Stimulated activated naive CD8-positive, alpha-beta T cell treated with anti-CD3 and anti-CD28 coated beads, Interleukin-15, amount 100 ng/mL, for 72 hours (primary cell): ENCODE measurements around the gene SLC4A3.
"Not testable (repeated sequence)": the region's sequence is repeated elsewhere in the genome, so short reads cannot be mapped to it uniquely, and the experiment has no call there.

Experiments used
- ATAC-seq: fragments of 150-1000 bp; cut with Tn5 transposase; 2 replicates; pipeline ENCODE4 v1.10.0; 2021; ENCODE audit warnings: mild to moderate bottlenecking, moderate library complexity
- DNase-seq, 2 donors: peaks; one replicate each; pipeline ENCODE4 v3.0.0; 2021 to 2022
- H3K27ac Mint-ChIP-seq, 2 donors: one replicate each; pipeline ENCODE4 v1.8.0; 2022; ENCODE audit warnings: mild to moderate bottlenecking in 2 of 2, mixed read lengths in 2 of 2, moderate library complexity in 2 of 2
- H3K27me3 Mint-ChIP-seq: one replicate; pipeline ENCODE4 v1.8.0; 2022; ENCODE audit warnings: mixed read lengths
- H3K4me1 Mint-ChIP-seq: one replicate; pipeline ENCODE4 v1.8.0; 2022; ENCODE audit warnings: mild to moderate bottlenecking, mixed read lengths
- H3K4me3 Mint-ChIP-seq, 2 donors: one replicate each; pipeline ENCODE4 v1.8.0; 2022; ENCODE audit warnings: mild to moderate bottlenecking in 2 of 2, mixed read lengths in 2 of 2, moderate library complexity in 1 of 2
- H3K9me3 Mint-ChIP-seq, 2 donors: one replicate each; pipeline ENCODE4 v1.8.0; 2022; ENCODE audit warnings: mixed read lengths in 2 of 2

Gene SLC4A3

DNA sequence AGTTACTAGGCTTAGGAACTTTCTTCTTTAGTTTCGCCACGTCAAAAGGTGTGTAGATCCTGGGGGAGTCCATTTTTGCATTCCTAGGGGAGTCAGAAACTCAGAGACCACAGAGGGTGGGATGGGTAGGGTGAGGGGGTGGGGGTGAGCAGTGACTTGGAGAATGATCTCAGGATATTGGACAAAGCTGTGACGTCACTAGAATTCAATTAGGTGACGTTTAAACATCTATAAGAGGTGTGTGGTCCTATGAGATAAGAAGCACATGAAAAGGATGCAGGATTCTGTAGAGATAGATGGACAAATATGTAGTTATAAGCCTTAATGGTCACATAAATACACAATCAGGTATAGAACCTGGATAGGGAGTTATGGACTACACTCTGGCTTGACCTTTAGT is 21.5 kb downstream of the SLC4A3 start:
- ATAC-seq: no peak
- DNase-seq: no peak
- H3K27me3 Mint-ChIP-seq: peaks cover 46% of the 10 kb centered on the region
- no peak overlapping the region for H3K4me3 Mint-ChIP-seq
- H3K27ac Mint-ChIP-seq: no peak overlapping the region
- no peaks in the 10 kb centered on the region for H3K4me1 Mint-ChIP-seq
- H3K9me3 Mint-ChIP-seq: no peaks in the 10 kb centered on the region

DNA sequence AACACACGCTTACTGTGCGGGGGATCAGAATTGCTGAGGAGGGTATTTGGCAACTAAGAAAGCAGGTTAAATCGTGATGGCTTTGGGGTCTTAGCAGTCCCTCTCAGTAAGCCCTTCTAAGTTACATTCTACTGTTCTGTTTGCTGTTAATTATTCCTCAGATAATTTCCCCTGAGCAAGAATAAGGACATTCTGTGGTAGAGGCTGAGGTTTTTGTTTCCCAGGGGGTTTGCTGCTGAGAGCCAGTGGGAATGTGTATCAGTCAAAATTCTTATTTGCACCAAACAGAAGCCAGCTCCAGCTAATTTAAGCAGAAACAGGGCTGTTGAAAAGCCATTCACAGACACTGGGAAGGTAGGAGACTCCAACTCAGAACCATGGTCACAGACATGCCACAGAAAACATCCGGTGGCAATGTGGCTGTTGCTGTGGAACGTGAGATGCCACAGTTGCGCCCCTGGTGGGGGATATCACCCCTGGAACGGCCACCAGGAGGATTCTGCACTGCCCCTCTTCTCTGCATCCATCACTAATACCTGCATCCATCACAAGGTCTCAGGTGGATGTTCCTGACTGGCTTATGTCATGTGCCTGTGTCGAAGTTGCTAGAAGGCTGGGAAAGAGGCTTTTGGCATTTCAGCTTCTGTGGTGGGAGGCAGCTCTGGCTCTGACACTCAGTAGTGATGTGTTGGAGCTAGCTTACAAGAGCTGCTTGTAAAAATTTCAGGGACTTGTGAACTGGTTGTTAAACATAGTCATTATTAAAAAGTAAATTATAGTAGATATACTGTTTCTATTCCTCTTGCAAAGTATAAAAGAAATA is 23.2 kb downstream of the SLC4A3 start:
- H3K27me3 Mint-ChIP-seq: peaks cover 43% of the 10 kb centered on the region
- H3K4me3 Mint-ChIP-seq: no peak overlapping the region
- no peaks in the 10 kb centered on the region for H3K9me3 Mint-ChIP-seq
- H3K4me1 Mint-ChIP-seq: no peaks in the 10 kb centered on the region
- H3K27ac Mint-ChIP-seq: no peak overlapping the region
- no peak for ATAC-seq
- DNase-seq: no peak

DNA sequence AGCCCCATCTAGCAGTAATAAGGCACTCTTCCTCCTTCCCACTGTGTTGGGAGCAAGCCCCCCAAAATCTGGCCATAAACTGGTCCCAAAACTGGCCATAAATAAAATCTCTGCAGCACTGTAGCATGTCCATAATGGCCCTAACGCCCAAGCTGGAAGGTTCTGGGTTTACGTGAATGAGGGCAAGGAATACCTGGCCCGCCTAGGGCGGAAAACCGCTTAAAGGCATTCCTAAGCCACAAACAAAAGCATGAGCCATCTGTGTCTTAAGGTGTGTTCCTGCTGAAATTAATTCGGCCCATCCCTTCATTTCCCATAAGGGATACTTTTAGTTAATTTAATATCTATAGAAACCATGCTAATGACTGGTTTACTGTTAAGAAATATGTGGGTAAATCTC is 24.2 kb downstream of the SLC4A3 start:
- H3K27me3 Mint-ChIP-seq: peaks cover 44% of the 10 kb centered on the region
- not testable (repeated sequence) for H3K27ac Mint-ChIP-seq

DNA sequence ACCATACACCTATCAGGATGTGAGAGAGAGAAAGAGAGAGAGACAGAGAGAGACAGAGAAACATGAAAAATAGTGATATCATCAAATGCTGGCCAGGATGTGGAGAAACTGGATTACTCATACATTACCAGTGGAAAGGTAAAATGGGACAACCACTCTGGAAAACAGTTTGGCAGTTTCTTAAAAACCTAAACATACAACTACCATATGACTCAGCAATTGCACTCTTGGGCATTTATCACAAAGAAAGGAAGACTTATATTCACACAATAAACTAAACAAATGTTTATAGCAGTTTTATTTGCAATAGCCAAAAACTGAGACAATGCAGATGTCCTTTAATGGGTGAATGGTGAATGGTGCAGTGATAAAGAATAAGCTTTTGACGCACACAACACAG is 29.1 kb downstream of the SLC4A3 start:
- no peaks in the 10 kb centered on the region for H3K4me1 Mint-ChIP-seq
- H3K4me3 Mint-ChIP-seq: no peak overlapping the region
- H3K27me3 Mint-ChIP-seq: peaks cover 57% of the 10 kb centered on the region
- no peak for ATAC-seq
- no peak overlapping the region for H3K27ac Mint-ChIP-seq
- H3K9me3 Mint-ChIP-seq: peaks cover 6 to 13% of the 10 kb centered on the region in 2 donors
- DNase-seq: no peak

More for the DNA sequence above, 24.2 kb downstream of the SLC4A3 start:
- not testable (repeated sequence) for ATAC-seq, H3K4me1 Mint-ChIP-seq, H3K4me3 Mint-ChIP-seq, DNase-seq, H3K9me3 Mint-ChIP-seq

DNA sequence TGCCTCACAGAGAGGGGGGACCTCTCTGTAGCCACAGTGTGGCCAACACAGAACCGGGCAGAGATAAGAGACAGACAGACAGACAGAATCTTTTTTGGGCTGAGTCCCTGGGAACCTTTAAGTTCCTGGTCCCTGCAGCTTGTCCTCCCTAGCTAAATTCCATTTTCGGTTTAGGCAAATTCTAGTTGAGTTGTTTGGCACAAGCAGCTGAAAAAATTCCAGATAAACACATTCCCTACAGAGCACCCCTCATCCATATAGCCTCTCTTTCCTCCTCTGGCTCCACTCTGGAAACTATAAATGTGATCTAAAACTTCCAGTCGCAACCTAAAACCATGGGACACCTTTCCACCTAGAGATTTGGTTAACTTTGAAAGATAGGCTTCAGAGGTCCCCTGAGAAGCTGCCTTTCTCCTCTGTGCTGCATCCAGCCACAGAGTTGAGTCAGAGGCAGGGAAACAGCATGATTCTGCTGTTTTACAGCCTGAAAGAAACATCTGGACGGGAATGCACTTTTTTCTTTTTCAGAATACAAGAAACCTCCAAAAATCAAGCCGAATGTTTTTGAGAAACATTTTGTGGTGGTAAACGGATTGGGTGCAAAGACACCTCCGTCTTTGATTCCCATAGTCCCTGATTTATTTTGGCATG is 30.9 kb downstream of the SLC4A3 start:
- Mint-ChIP-seq H3K27ac (no peak overlapping the region), H3K4me3 (no peak overlapping the region), H3K4me1 (no peaks in the 10 kb centered on the region), H3K9me3 (peaks cover 6 to 16% of the 10 kb centered on the region in 2 donors), H3K27me3 (peaks cover 65% of the 10 kb centered on the region)
- ATAC-seq: no peak
- DNase-seq: no peak

DNA sequence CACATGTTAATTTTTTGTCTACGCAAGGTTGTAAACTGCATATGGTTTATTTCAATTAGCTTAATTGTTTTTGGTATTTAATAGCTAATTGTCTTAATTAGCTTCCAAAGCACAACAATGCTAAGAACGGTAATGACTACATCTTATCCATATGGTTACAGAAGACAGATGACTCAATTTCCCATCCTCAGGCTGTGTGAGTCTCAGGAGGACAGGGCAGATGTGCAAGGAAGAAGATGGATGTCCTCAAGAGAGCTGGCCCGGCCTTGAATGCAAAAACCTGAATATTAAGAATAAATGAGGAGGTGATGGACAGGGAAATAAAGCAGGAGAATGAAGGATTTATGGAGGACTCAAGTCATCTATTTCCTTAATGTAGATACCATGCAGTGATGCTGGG is 31.4 kb downstream of the SLC4A3 start:
- Mint-ChIP-seq H3K27me3 (peaks cover 70% of the 10 kb centered on the region), H3K4me1 (no peaks in the 10 kb centered on the region), H3K9me3 (peaks cover 6 to 16% of the 10 kb centered on the region in 2 donors), H3K27ac (no peak overlapping the region), H3K4me3 (no peak overlapping the region)
- DNase-seq: no peak
- ATAC-seq: no peak

DNA sequence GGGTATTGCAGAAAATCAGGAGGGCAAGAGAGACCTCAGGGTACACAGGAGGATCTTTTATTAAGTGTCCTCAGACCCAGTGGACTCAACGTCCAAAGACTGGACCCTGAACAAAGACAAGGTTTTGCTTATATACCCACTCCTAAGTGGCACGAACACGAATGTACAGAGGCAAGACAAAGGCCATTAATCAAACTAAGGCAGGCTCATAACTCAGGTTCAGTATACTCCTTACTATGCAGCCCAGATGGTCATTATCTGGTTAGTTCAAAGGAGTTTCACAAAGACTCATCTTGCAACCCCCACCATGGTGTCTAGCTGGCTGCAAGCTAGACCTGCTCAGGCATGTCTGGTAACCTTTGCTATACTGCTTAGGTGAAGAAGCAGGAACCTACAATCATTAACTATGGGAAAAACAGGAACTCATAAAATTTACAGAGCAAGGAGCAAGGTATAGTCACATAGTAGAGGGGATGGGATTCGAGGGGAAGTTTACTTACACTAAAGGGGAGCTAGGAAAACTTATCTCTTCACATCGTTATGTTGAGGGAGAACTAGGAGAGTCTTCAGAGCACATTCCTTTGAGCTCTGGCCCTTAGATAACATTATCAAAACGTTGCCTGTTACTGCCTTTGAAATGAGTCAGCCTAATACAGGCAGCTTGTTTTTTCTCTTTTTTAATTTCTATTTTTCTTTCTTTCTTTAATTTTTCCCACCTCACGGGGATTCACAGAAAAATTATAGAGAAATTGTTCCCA is 33.9 kb downstream of the SLC4A3 start:
- Mint-ChIP-seq H3K27me3 (peaks cover 66% of the 10 kb centered on the region), H3K4me3 (no peak overlapping the region), H3K4me1 (no peaks in the 10 kb centered on the region), H3K9me3 (peaks cover 6 to 16% of the 10 kb centered on the region in 2 donors), H3K27ac (no peak overlapping the region)
- no peak for DNase-seq
- no peak for ATAC-seq

DNA sequence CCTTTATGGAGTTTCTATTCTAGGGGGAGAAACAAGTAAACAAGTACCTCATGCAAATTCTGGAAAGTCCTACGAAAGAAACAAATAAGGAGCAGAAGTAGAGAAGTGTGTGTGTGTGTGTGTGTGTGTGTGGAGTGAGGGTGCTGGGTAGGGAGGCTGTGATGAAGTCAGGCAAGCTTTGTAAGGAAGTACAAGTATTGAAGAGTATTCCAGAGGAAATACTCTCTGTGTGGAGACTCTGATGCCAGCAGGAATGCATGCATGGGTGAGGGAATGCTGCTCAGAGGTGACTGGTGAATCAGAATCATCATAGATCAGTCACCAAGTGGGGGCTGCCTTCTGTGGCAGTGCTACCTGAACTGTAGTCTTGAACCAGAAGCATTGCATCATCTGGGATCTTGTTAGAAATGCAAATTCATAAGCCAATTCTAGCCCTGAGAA is 34.5 kb downstream of the SLC4A3 start:
- Mint-ChIP-seq H3K27me3 (peaks cover 60% of the 10 kb centered on the region), H3K4me1 (no peaks in the 10 kb centered on the region), H3K4me3 (no peak overlapping the region), H3K9me3 (peaks cover 6 to 16% of the 10 kb centered on the region in 2 donors), H3K27ac (no peak overlapping the region)
- DNase-seq (no peak), ATAC-seq (no peak)

DNA sequence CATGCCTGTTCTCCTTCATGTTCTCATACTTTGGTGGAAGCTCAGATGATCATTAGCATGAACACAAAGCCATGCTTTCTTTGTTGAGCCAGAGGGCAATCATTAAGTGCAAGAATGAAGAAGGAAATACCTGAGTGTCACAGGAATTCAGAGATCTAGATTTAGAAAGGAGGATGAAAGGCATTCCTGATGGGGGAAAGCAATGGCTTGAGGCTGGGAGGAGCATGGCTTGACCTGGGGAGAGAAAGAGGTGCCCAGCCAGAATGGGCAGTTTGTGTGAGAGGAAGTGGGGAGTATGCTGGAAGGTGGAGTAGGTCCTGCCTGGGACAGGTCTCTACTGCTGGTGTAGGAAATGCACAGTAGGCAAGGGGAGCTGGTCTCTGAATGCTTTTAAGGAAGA is 35.1 kb downstream of the SLC4A3 start:
- ATAC-seq (no peak), DNase-seq (no peak)
- H3K27me3 Mint-ChIP-seq: peaks cover 57% of the 10 kb centered on the region
- no peaks in the 10 kb centered on the region for H3K4me1 Mint-ChIP-seq
- no peak overlapping the region for H3K4me3 Mint-ChIP-seq
- H3K27ac Mint-ChIP-seq: no peak overlapping the region
- H3K9me3 Mint-ChIP-seq: peaks cover 6 to 16% of the 10 kb centered on the region in 2 donors

DNA sequence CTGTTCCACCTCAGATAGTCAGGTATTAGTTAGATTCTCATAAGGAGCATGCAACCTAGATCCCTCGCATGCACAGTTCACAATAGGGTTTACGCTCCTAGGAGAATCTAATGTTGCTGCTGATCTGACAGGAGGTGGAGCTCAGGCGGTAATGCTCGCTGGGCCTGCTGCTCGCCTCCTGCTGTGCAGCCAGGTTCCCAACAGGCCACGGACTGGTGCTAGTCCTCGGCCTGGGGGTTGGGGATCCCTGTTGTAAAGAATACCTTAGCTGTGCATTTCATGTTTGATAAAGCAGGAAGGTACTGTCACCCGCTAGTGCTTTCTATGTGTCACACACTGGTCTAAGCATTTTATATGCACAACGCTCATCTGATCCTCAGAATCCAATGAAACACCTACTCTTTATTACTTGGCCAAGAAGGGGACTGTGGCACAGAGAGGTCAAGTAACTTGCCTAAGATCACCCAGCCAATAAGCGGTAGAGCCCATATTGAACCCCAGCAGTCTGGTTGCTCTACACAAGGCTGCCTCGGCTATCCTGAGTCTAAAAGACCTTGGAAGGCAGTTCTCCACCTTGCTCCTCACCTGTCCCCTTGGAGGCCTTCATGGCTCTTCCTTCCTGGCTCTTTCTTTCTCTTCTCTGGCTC is 35.8 kb downstream of the SLC4A3 start:
- Mint-ChIP-seq H3K27me3 (peaks cover 51% of the 10 kb centered on the region), H3K4me1 (no peaks in the 10 kb centered on the region), H3K9me3 (peaks cover 6 to 16% of the 10 kb centered on the region in 2 donors), H3K4me3 (no peak overlapping the region), H3K27ac (no peak overlapping the region)
- ATAC-seq (no peak), DNase-seq (no peak)

DNA sequence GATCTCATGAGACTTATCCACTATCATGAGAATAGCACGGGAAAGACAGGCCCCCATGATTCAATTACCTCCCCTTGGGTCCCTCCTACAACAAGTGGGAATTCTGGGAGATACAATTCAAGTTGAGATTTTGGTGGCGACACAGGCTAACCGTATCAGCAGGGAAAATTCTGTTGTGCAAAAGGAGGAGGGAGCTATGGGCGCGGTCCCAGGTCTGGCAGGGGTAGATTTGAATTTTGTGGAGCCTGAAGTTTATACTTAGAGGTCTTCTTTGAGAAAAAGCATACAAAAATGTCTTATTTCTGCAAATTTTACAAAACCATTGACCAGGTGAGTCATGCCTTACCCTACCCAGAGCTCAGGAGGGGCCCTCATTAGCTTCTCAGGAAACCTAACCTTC is 36.6 kb downstream of the SLC4A3 start:
- Mint-ChIP-seq H3K4me3 (no peak overlapping the region), H3K27me3 (peaks cover 51% of the 10 kb centered on the region), H3K4me1 (no peaks in the 10 kb centered on the region), H3K9me3 (peaks cover 6 to 16% of the 10 kb centered on the region in 2 donors), H3K27ac (no peak overlapping the region)
- no peak for ATAC-seq
- no peak for DNase-seq

DNA sequence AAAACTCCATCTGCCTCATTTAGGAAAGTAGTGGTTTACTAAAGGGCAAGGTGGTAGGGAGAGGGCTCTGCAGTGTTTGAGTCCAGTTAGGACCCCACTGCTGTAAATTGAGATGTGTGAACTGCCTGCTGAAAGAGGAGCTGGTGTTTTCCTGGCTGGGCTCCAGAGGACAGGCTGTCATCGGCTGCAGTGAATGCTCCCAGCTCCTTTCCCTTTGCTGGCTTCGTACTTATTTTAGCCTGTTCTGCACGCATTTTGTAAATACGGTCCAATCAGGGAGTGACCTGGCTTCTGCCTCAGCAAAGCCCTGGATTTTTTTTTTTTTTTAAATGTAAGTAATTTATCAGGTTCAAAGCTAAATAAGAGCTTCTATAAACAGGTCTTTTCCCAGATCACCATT is 37.5 kb downstream of the SLC4A3 start:
- Mint-ChIP-seq H3K4me3 (no peak overlapping the region), H3K27me3 (peaks cover 45% of the 10 kb centered on the region), H3K4me1 (no peaks in the 10 kb centered on the region), H3K27ac (no peak overlapping the region), H3K9me3 (peaks cover 6 to 16% of the 10 kb centered on the region in 2 donors)
- ATAC-seq (no peak), DNase-seq (no peak)

DNA sequence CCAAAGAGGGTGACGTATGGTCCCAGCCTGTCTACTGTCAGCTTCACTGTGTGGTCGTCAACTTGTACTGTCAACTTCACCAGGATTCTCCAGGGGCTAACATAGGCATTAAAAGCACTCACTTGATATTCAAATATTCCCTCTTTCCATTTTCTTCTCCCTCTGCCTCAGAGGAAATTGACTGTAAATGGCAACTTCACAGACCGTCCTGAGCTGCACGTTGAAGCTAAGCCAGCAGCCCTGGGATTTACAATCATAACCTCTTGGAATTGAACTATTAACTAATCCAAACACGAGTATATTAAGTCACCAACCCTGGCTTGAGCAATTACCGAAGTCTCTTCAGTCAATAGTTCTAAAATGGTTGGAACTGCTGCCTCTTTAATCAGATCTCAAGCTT is 38.5 kb downstream of the SLC4A3 start:
- ATAC-seq (no peak), DNase-seq (no peak)
- Mint-ChIP-seq H3K9me3 (peaks cover under 1 to 9% of the 10 kb centered on the region in 2 donors), H3K27ac (no peak overlapping the region), H3K4me1 (no peaks in the 10 kb centered on the region), H3K4me3 (no peak overlapping the region), H3K27me3 (peaks cover 35% of the 10 kb centered on the region)

DNA sequence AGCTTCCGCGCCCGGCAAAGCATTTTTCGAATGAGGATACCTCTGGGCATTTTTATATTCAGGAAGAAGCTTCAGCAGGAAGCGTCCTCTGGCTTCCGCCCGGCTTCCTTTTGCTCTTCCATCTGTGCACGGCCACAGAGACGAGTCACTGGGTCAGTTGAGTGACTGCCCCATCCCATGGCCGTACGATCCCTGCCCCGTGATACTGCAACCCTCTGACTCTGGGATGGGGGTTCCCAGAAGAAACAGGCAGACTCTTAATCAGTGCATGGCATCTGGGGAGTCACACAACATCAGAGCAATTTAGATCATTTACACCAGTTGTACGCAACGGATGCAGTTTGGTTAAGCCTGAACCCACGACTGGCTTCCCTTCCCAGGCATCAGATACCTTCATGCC is 40.9 kb downstream of the SLC4A3 start:
- Mint-ChIP-seq H3K27me3 (peaks cover 35% of the 10 kb centered on the region), H3K4me1 (no peaks in the 10 kb centered on the region), H3K4me3 (no peak overlapping the region), H3K9me3 (no peaks in the 10 kb centered on the region), H3K27ac (peak overlapping the region in 1 of 2 donors; percentile 78)
- DNase-seq (no peak), ATAC-seq (no peak)

DNA sequence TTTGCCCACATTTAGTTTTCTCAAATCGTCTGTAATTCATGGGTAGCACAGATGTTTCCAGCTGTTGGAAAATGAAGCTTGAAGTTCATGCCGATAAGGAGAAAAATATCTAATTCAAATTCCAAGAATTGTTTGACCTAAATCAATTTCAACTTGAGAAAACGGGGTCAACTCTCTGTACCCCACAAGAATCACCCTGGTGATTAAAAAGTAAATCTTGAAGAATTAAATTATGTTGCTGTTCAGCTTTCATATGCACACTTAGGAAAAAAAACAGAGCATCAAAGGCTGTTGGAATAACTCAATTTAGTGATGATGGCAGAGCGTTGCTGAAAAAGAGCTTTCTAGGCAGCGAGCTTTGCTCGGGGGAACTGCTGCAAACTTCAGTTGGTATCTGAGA is 43.0 kb downstream of the SLC4A3 start:
- H3K9me3 Mint-ChIP-seq: no peaks in the 10 kb centered on the region
- peaks cover 40% of the 10 kb centered on the region for H3K27me3 Mint-ChIP-seq
- no peak overlapping the region for H3K27ac Mint-ChIP-seq
- DNase-seq (no peak), ATAC-seq (no peak)
- H3K4me1 Mint-ChIP-seq: no peaks in the 10 kb centered on the region
- H3K4me3 Mint-ChIP-seq: no peak overlapping the region
